ENCODE measurements around the gene SPATA31C1. TPM values are rescaled to one million over a fixed set of nuclear protein-coding genes. Genes with fewer than 3 reads are reported as not detected.
"Not testable (repeated sequence)": the region's sequence is repeated elsewhere in the genome, so short reads cannot be mapped to it uniquely, and the experiment has no call there.

Gene SPATA31C1
- total and polyA plus RNA-seq, 5 donors from 2014 or later: 0.19 TPM; not detected in 4

DNA sequence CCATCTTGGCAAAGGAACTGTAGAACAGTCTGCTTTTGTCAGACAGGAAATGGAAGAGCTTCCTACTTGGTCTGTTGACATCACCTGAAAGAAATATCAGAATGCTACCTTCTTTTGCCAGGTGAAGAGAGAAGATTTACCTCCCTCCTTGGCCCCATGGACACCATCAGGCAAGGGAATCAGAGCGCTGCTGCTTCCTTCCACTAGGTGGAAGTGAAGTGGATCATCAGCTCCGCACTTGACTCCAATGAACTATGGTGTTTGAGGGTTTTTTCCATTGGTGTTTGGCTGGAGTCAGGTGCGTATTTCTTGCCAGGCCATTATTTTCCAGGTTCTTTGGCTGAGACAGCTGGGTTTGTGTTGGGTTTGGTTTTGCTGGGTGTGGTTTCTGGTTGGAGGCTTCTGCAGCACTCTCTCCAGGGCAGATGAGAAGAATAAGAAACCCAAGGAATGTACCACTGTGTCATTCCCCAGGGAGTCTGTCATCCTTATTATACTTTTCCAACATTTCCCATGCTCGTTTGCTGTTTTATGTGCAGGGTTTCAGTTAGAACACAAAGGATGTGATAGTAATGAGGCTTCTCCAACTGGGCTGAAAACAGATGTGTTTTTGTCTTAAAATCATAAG is 22.6 kb upstream of the SPATA31C1 start:
- Histone ChIP-seq H3K36me3 (ENCODE audit: control insufficient read depth, insufficient read depth, low read length) (no peaks in the 10 kb centered on the region), H3K4me1 (ENCODE audit: control insufficient read depth, insufficient read depth, low read length, poor library complexity, severe bottlenecking) (no peaks in the 10 kb centered on the region), H3K4me3 (ENCODE audit: low read depth, low read length) (no peak overlapping the region), H3K27ac (ENCODE audit: insufficient read depth, low read length, poor library complexity, severe bottlenecking) (no peak overlapping the region), H3K9me3 (ENCODE audit: control insufficient read depth in 2 of 2, low read length in 2 of 2) (no peaks in the 10 kb centered on the region), H3K27me3 (ENCODE audit: control insufficient read depth, insufficient read depth, low read length) (peaks cover 3% of the 10 kb centered on the region)
- Mint-ChIP-seq H3K4me3 (no peak overlapping the region), H3K9me3 (peaks cover 0 to 5% (median 4%) of the 10 kb centered on the region in 7 donors), H3K27me3 (peaks cover 33% of the 10 kb centered on the region), H3K36me3 (no peaks in the 10 kb centered on the region), H3K4me1 (peaks cover 0 to 8% (median 0%) of the 10 kb centered on the region in 4 donors), H3K27ac (no peak overlapping the region)
- DNase-seq (no peak), ATAC-seq (ENCODE audit: low read depth in 2 of 2) (no peak)

DNA sequence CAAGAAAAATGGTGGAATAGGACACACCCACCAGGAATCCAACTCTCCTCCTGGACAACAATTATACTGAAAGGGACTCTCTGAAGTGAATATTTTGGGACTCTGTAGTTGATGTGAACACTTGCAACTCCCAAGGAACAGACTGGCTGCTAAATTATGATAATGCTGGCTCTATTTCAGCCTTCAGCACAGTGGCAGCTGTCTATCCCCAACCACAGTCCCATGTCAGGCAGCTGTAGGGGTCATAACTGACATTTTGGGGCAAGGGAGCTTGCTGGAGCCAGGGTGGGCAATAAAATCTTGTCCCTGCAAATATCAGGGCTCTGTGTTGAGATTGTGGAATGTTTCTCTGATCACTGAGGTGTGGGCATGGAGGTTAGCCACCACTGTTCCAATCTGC is 20.9 kb upstream of the SPATA31C1 start:
- Mint-ChIP-seq H3K27ac (no peak overlapping the region), H3K27me3 (peaks cover 29% of the 10 kb centered on the region), H3K4me3 (no peak overlapping the region), H3K4me1 (peaks cover 0 to 8% (median 0%) of the 10 kb centered on the region in 4 donors), H3K36me3 (no peaks in the 10 kb centered on the region), H3K9me3 (peaks cover 0 to 13% (median 4%) of the 10 kb centered on the region in 7 donors)
- Histone ChIP-seq H3K4me3 (ENCODE audit: low read depth, low read length) (no peak overlapping the region), H3K27me3 (ENCODE audit: control insufficient read depth, insufficient read depth, low read length) (peaks cover 3% of the 10 kb centered on the region), H3K27ac (ENCODE audit: insufficient read depth, low read length, poor library complexity, severe bottlenecking) (no peak overlapping the region), H3K9me3 (ENCODE audit: control insufficient read depth in 2 of 2, low read length in 2 of 2) (no peaks in the 10 kb centered on the region), H3K36me3 (ENCODE audit: control insufficient read depth, insufficient read depth, low read length) (no peaks in the 10 kb centered on the region), H3K4me1 (ENCODE audit: control insufficient read depth, insufficient read depth, low read length, poor library complexity, severe bottlenecking) (no peaks in the 10 kb centered on the region)
- no peak for DNase-seq
- ATAC-seq (ENCODE audit: low read depth in 2 of 2): no peak

DNA sequence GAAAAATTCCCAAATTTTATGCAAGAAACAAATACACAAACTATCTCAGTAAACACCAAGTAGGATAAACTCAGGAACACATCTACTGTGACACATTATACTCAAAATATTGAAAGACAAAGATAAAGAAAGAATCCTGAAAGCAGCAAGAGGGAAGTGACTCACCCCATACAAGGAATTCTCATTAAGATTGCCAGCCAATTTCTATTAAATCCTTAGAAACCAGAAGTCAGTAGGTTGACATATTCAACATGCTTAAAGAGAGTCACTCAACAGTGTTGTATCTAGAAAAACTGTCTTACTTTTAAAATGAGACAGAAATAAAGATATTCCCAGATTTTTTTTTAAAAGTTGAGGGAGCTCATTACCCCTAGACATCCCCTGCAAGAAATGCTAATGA is 19.6 kb upstream of the SPATA31C1 start:
- Mint-ChIP-seq H3K27ac (no peak overlapping the region), H3K36me3 (no peaks in the 10 kb centered on the region), H3K4me3 (no peak overlapping the region), H3K9me3 (peaks cover 0 to 19% (median 4%) of the 10 kb centered on the region in 7 donors), H3K4me1 (peaks cover 0 to 4% (median 0%) of the 10 kb centered on the region in 4 donors), H3K27me3 (peaks cover 29% of the 10 kb centered on the region)
- Histone ChIP-seq H3K4me3 (ENCODE audit: low read depth, low read length) (no peak overlapping the region), H3K36me3 (ENCODE audit: control insufficient read depth, insufficient read depth, low read length) (no peaks in the 10 kb centered on the region), H3K4me1 (ENCODE audit: control insufficient read depth, insufficient read depth, low read length, poor library complexity, severe bottlenecking) (no peaks in the 10 kb centered on the region), H3K27me3 (ENCODE audit: control insufficient read depth, insufficient read depth, low read length) (peaks cover 3% of the 10 kb centered on the region), H3K27ac (ENCODE audit: insufficient read depth, low read length, poor library complexity, severe bottlenecking) (no peak overlapping the region), H3K9me3 (ENCODE audit: control insufficient read depth in 2 of 2, low read length in 2 of 2) (no peaks in the 10 kb centered on the region)
- DNase-seq: no peak
- no peak for ATAC-seq (ENCODE audit: low read depth in 2 of 2)

DNA sequence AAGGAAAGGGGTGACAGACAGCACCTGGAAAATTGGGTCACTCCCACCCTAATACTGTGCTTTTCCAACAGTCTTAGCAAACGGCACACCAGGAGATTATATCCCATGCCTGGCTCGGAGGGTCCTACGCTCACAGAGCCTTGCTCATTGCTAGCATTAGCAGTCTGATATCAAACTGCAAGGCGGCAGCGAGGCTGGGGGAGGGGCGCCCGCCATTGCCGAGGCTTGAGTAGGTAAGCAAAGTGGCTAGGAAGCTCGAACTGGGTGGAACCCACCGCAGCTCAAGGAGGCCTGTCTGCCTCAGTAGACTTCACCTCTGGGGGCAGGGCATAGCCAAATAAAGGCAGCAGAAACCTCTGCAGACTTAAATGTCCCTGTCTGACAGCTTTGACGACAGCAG is 15.4 kb upstream of the SPATA31C1 start:
- DNase-seq; H3K4me3 Mint-ChIP-seq; H3K27ac ChIP-seq (ENCODE audit: insufficient read depth, low read length, poor library complexity, severe bottlenecking); H3K4me1 Mint-ChIP-seq; H3K36me3 Mint-ChIP-seq; H3K27ac Mint-ChIP-seq; H3K4me3 ChIP-seq (ENCODE audit: low read depth, low read length); ATAC-seq (ENCODE audit: low read depth in 2 of 2); H3K27me3 Mint-ChIP-seq; H3K36me3 ChIP-seq (ENCODE audit: control insufficient read depth, insufficient read depth, low read length); H3K9me3 ChIP-seq (ENCODE audit: control insufficient read depth in 2 of 2, low read length in 2 of 2); H3K27me3 ChIP-seq (ENCODE audit: control insufficient read depth, insufficient read depth, low read length); H3K4me1 ChIP-seq (ENCODE audit: control insufficient read depth, insufficient read depth, low read length, poor library complexity, severe bottlenecking): not testable (repeated sequence)
- H3K9me3 Mint-ChIP-seq: peaks cover 0 to 37% (median 5%) of the 10 kb centered on the region in 7 donors

DNA sequence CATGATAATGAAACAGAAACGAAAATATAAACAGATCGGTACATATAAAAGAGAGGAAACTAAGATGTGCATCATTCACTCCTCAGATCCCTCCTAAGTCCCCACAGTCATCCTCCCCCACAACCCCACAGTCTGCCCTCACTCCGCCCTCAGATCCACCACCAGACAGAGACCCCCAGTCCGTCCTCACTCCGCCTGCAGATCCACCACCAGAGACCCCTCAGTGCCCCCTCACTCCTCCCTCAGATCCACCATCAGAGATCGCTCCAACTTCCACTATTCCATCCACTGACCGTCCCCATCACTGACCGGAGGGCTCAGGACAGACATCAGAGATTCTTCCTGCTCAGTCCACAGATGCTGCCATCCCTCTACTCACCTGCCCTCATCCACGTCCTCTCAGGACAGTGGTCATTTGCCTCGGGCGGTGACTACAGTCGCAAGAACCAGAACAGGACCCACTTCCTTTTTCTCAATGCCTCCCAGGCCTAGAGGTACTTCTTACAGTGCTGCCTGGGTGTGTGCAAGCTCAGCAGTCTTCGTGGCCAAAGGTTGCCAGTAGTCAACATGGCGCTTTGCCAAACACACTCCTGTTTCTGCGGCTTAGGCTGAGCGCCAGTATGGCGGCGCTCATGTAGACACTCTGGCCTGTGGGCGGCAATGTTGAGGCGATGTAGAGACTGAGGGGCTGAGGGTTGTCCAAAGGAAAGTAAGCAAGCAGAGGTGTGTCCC is 8.3 kb upstream of the SPATA31C1 start:
- no peak for DNase-seq
- H3K27ac Mint-ChIP-seq: no peak overlapping the region
- H3K9me3 Mint-ChIP-seq: peaks cover 0 to 7% (median 0%) of the 10 kb centered on the region in 7 donors
- Histone ChIP-seq H3K36me3 (ENCODE audit: control insufficient read depth, insufficient read depth, low read length) (no peaks in the 10 kb centered on the region), H3K9me3 (ENCODE audit: control insufficient read depth in 2 of 2, low read length in 2 of 2) (no peaks in the 10 kb centered on the region), H3K27me3 (ENCODE audit: control insufficient read depth, insufficient read depth, low read length) (no peaks in the 10 kb centered on the region), H3K4me3 (ENCODE audit: low read depth, low read length) (no peak overlapping the region), H3K4me1 (ENCODE audit: control insufficient read depth, insufficient read depth, low read length, poor library complexity, severe bottlenecking) (no peaks in the 10 kb centered on the region), H3K27ac (ENCODE audit: insufficient read depth, low read length, poor library complexity, severe bottlenecking) (no peak overlapping the region)
- H3K36me3 Mint-ChIP-seq: no peaks in the 10 kb centered on the region
- H3K4me3 Mint-ChIP-seq: no peak overlapping the region
- ATAC-seq (ENCODE audit: low read depth in 2 of 2): no peak
- no peaks in the 10 kb centered on the region for H3K27me3 Mint-ChIP-seq
- no peaks in the 10 kb centered on the region for H3K4me1 Mint-ChIP-seq

DNA sequence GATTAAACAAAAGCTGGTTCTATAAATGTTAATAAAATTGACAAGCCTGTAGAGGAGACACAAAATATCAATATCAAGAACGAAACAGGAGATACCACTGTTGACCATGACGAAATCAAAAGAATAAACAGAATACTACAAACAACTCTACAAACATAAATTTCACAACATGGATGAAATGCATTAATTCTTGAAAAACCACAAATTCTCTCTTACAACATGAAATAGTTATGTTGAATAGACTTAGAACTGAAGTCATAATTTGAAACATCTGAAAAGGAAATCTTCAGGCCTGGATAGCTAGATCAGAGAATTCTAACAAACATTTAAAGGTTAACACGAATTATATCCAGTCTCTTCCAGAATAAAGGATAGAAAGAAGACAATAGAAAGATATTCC is 6.9 kb upstream of the SPATA31C1 start:
- no peak overlapping the region for H3K4me3 Mint-ChIP-seq
- H3K27me3 Mint-ChIP-seq: no peaks in the 10 kb centered on the region
- ATAC-seq (ENCODE audit: low read depth in 2 of 2) (no peak), DNase-seq (no peak)
- H3K4me1 Mint-ChIP-seq: no peaks in the 10 kb centered on the region
- H3K27me3 ChIP-seq (ENCODE audit: control insufficient read depth, insufficient read depth, low read length): no peaks in the 10 kb centered on the region
- no peak overlapping the region for H3K4me3 ChIP-seq (ENCODE audit: low read depth, low read length)
- no peak overlapping the region for H3K27ac ChIP-seq (ENCODE audit: insufficient read depth, low read length, poor library complexity, severe bottlenecking)
- no peaks in the 10 kb centered on the region for H3K36me3 ChIP-seq (ENCODE audit: control insufficient read depth, insufficient read depth, low read length)
- no peaks in the 10 kb centered on the region for H3K9me3 ChIP-seq (ENCODE audit: control insufficient read depth in 2 of 2, low read length in 2 of 2)
- peaks cover 0 to 4% (median 0%) of the 10 kb centered on the region in 7 donors for H3K9me3 Mint-ChIP-seq
- H3K4me1 ChIP-seq (ENCODE audit: control insufficient read depth, insufficient read depth, low read length, poor library complexity, severe bottlenecking): no peaks in the 10 kb centered on the region
- no peaks in the 10 kb centered on the region for H3K36me3 Mint-ChIP-seq
- H3K27ac Mint-ChIP-seq: no peak overlapping the region

DNA sequence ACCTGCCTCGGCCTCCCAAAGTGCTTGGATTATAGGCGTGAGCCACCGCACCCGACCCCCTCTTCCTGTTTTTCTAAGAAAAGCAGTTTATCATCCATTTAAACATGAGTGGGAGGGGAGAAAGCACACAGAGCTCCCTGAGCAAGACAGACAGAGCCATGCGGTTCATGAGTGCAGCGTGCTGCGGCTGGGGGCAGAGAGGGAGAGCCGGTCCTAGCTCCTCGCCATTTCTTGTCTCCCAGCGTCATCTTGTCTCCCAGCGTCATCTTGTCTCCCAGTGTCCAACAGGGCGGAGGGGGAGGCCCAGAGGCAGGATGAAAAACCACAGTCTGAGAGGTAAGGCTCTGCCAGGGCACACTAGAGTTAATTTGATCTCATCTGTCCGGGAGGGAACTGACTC is 1.3 kb downstream of the SPATA31C1 start:
- H3K9me3 ChIP-seq (ENCODE audit: control insufficient read depth in 2 of 2, low read length in 2 of 2); H3K4me1 Mint-ChIP-seq; H3K27me3 Mint-ChIP-seq; DNase-seq; H3K27ac Mint-ChIP-seq; H3K27ac ChIP-seq (ENCODE audit: insufficient read depth, low read length, poor library complexity, severe bottlenecking); H3K4me3 ChIP-seq (ENCODE audit: low read depth, low read length); H3K27me3 ChIP-seq (ENCODE audit: control insufficient read depth, insufficient read depth, low read length); H3K4me3 Mint-ChIP-seq; H3K4me1 ChIP-seq (ENCODE audit: control insufficient read depth, insufficient read depth, low read length, poor library complexity, severe bottlenecking); H3K36me3 Mint-ChIP-seq; H3K9me3 Mint-ChIP-seq; H3K36me3 ChIP-seq (ENCODE audit: control insufficient read depth, insufficient read depth, low read length); ATAC-seq (ENCODE audit: low read depth in 2 of 2): not testable (repeated sequence)

DNA sequence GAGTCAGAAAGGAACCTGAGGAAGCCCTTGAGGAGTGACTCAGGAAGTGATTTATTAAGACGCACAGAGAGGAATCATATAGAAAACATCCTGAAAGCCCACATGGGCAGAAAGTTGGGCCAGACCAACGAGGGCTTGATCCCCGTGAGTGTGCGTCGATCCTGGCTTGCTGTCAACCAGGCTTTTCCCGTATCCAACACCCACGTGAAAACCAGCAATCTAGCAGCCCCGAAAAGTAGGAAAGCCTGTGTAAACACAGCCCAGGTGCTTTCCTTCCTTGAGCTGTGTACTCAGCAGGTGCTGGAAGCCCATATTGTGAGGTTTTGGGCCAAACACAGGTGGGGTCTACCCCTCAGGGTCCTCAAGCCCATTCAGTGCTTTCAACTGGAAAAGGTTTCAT is 3.8 kb downstream of the SPATA31C1 start:
- not testable (repeated sequence) for H3K36me3 Mint-ChIP-seq; H3K27me3 Mint-ChIP-seq; H3K4me1 Mint-ChIP-seq; H3K36me3 ChIP-seq (ENCODE audit: control insufficient read depth, insufficient read depth, low read length); H3K4me1 ChIP-seq (ENCODE audit: control insufficient read depth, insufficient read depth, low read length, poor library complexity, severe bottlenecking); DNase-seq; H3K9me3 Mint-ChIP-seq; H3K27ac Mint-ChIP-seq; H3K27ac ChIP-seq (ENCODE audit: insufficient read depth, low read length, poor library complexity, severe bottlenecking); H3K4me3 Mint-ChIP-seq; H3K9me3 ChIP-seq (ENCODE audit: control insufficient read depth in 2 of 2, low read length in 2 of 2); H3K4me3 ChIP-seq (ENCODE audit: low read depth, low read length); ATAC-seq (ENCODE audit: low read depth in 2 of 2); H3K27me3 ChIP-seq (ENCODE audit: control insufficient read depth, insufficient read depth, low read length)

Data from CD4-positive, CD25-positive, alpha-beta regulatory T cell (primary cell).